Measurements from ENCODE around the gene MAVS.
A peak's percentile ranks its signal among the peaks of the same experiment; 100 is the strongest.
"Not testable (repeated sequence)": the region's sequence is repeated elsewhere in the genome, so short reads cannot be mapped to it uniquely, and the experiment has no call there.

MAVS gene

GRCh38 chr20:3829891-3830290 is 16.7 kb upstream of the MAVS start:
- not testable (repeated sequence) for H3K27ac ChIP-seq (ENCODE audit: low read depth, low read length); H3K9ac ChIP-seq (ENCODE audit: low read depth, low read length); H3K27me3 ChIP-seq (ENCODE audit: insufficient read depth, low read length); H3K4me3 ChIP-seq (ENCODE audit: low read length); H3K9me3 ChIP-seq (ENCODE audit: insufficient read depth, low read depth, low read length); H3K36me3 ChIP-seq (ENCODE audit: insufficient read depth, low read length); H3K4me1 ChIP-seq (ENCODE audit: insufficient read depth, low read length)
- WGBS, result 97% methylated on average over 5 of the region's 5 CpGs

- Histone ChIP-seq H3K4me1 (ENCODE audit: insufficient read depth, low read length) (no peaks in the 10 kb centered on the region), H3K27me3 (ENCODE audit: insufficient read depth, low read length) (no peaks in the 10 kb centered on the region), H3K4me3 (ENCODE audit: low read length) (no peak overlapping the region), H3K9me3 (ENCODE audit: insufficient read depth, low read depth, low read length) (no peaks in the 10 kb centered on the region), H3K36me3 (ENCODE audit: insufficient read depth, low read length) (no peaks in the 10 kb centered on the region), H3K9ac (ENCODE audit: low read depth, low read length) (no peak overlapping the region), H3K27ac (ENCODE audit: low read depth, low read length) (no peak overlapping the region)
- 88% methylated on average over 2 of the region's 4 CpGs for WGBS
Measured at GRCh38 chr20:3836132-3836531, 10.5 kb upstream of the MAVS start.

- Histone ChIP-seq H3K9ac (ENCODE audit: low read depth, low read length) (no peak overlapping the region), H3K4me1 (ENCODE audit: insufficient read depth, low read length) (no peaks in the 10 kb centered on the region), H3K36me3 (ENCODE audit: insufficient read depth, low read length) (no peaks in the 10 kb centered on the region), H3K27ac (ENCODE audit: low read depth, low read length) (no peak overlapping the region), H3K4me3 (ENCODE audit: low read length) (no peak overlapping the region), H3K27me3 (ENCODE audit: insufficient read depth, low read length) (no peaks in the 10 kb centered on the region), H3K9me3 (ENCODE audit: insufficient read depth, low read depth, low read length) (no peaks in the 10 kb centered on the region)
- WGBS, result 78% methylated on average over 2 of the region's 3 CpGs
Measured at GRCh38 chr20:3839328-3839727, 7.3 kb upstream of the MAVS start.

- H3K4me1 ChIP-seq (ENCODE audit: insufficient read depth, low read length); H3K9ac ChIP-seq (ENCODE audit: low read depth, low read length); H3K9me3 ChIP-seq (ENCODE audit: insufficient read depth, low read depth, low read length); H3K36me3 ChIP-seq (ENCODE audit: insufficient read depth, low read length); H3K27ac ChIP-seq (ENCODE audit: low read depth, low read length); H3K27me3 ChIP-seq (ENCODE audit: insufficient read depth, low read length); H3K4me3 ChIP-seq (ENCODE audit: low read length): not testable (repeated sequence)
- WGBS, result 91% methylated on average over 7 of the region's 7 CpGs
Measured at GRCh38 chr20:3840201-3840600, 6.4 kb upstream of the MAVS start.

- Histone ChIP-seq H3K9ac (ENCODE audit: low read depth, low read length) (no peak overlapping the region), H3K36me3 (ENCODE audit: insufficient read depth, low read length) (no peaks in the 10 kb centered on the region), H3K27me3 (ENCODE audit: insufficient read depth, low read length) (no peaks in the 10 kb centered on the region), H3K9me3 (ENCODE audit: insufficient read depth, low read depth, low read length) (no peaks in the 10 kb centered on the region), H3K4me3 (ENCODE audit: low read length) (no peak overlapping the region), H3K27ac (ENCODE audit: low read depth, low read length) (no peak overlapping the region), H3K4me1 (ENCODE audit: insufficient read depth, low read length) (no peaks in the 10 kb centered on the region)
- WGBS, result 90% methylated on average over 7 of the region's 7 CpGs
Measured at GRCh38 chr20:3842348-3842930, 4.2 kb upstream of the MAVS start.

GRCh38 chr20:3843490-3843889 is 3.1 kb upstream of the MAVS start:
- Histone ChIP-seq H3K27me3 (ENCODE audit: insufficient read depth, low read length) (no peaks in the 10 kb centered on the region), H3K9me3 (ENCODE audit: insufficient read depth, low read depth, low read length) (no peaks in the 10 kb centered on the region), H3K27ac (ENCODE audit: low read depth, low read length) (no peak overlapping the region), H3K9ac (ENCODE audit: low read depth, low read length) (no peak overlapping the region), H3K4me1 (ENCODE audit: insufficient read depth, low read length) (no peaks in the 10 kb centered on the region), H3K4me3 (ENCODE audit: low read length) (no peak overlapping the region), H3K36me3 (ENCODE audit: insufficient read depth, low read length) (no peaks in the 10 kb centered on the region)
- WGBS, result 77% methylated on average over 5 of the region's 5 CpGs

GRCh38 chr20:3843990-3844619 is 2.5 kb upstream of the MAVS start:
- H3K4me3 ChIP-seq (ENCODE audit: low read length); H3K4me1 ChIP-seq (ENCODE audit: insufficient read depth, low read length); H3K36me3 ChIP-seq (ENCODE audit: insufficient read depth, low read length); H3K27ac ChIP-seq (ENCODE audit: low read depth, low read length); H3K27me3 ChIP-seq (ENCODE audit: insufficient read depth, low read length); H3K9me3 ChIP-seq (ENCODE audit: insufficient read depth, low read depth, low read length); H3K9ac ChIP-seq (ENCODE audit: low read depth, low read length): not testable (repeated sequence)
- WGBS, result 96% methylated on average over 9 of the region's 9 CpGs

GRCh38 chr20:3846378-3846739 is 275 bp upstream of the MAVS start:
- no peaks in the 10 kb centered on the region for H3K36me3 ChIP-seq (ENCODE audit: insufficient read depth, low read length)
- peak overlapping the region; percentile 64; the same call in 1 of the 2 replicates for H3K27ac ChIP-seq (ENCODE audit: low read depth, low read length)
- H3K9ac ChIP-seq (ENCODE audit: low read depth, low read length), result peak overlapping the region; percentile 87
- H3K27me3 ChIP-seq (ENCODE audit: insufficient read depth, low read length), result no peaks in the 10 kb centered on the region
- WGBS, result 1% methylated on average over 20 of the region's 22 CpGs
- no peaks in the 10 kb centered on the region for H3K4me1 ChIP-seq (ENCODE audit: insufficient read depth, low read length)
- peak overlapping the region; percentile 98 for H3K4me3 ChIP-seq (ENCODE audit: low read length)
- H3K9me3 ChIP-seq (ENCODE audit: insufficient read depth, low read depth, low read length), result no peaks in the 10 kb centered on the region

- Histone ChIP-seq H3K4me1 (ENCODE audit: insufficient read depth, low read length) (no peaks in the 10 kb centered on the region), H3K27me3 (ENCODE audit: insufficient read depth, low read length) (no peaks in the 10 kb centered on the region), H3K4me3 (ENCODE audit: low read length) (peak overlapping the region; percentile 98), H3K27ac (ENCODE audit: low read depth, low read length) (no peak overlapping the region), H3K9me3 (ENCODE audit: insufficient read depth, low read depth, low read length) (no peaks in the 10 kb centered on the region), H3K36me3 (ENCODE audit: insufficient read depth, low read length) (no peaks in the 10 kb centered on the region), H3K9ac (ENCODE audit: low read depth, low read length) (peak overlapping the region; percentile 87)
- WGBS, result 48% methylated on average over 8 of the region's 8 CpGs
Measured at GRCh38 chr20:3847429-3847940, 851 bp downstream of the MAVS start.

GRCh38 chr20:3848565-3848964 is 1.9 kb downstream of the MAVS start:
- no peak overlapping the region for H3K9ac ChIP-seq (ENCODE audit: low read depth, low read length)
- 93% methylated on average over 1 of the region's 1 CpG for WGBS
- no peaks in the 10 kb centered on the region for H3K36me3 ChIP-seq (ENCODE audit: insufficient read depth, low read length)
- no peaks in the 10 kb centered on the region for H3K9me3 ChIP-seq (ENCODE audit: insufficient read depth, low read depth, low read length)
- H3K4me3 ChIP-seq (ENCODE audit: low read length), result no peak overlapping the region
- H3K27me3 ChIP-seq (ENCODE audit: insufficient read depth, low read length), result no peaks in the 10 kb centered on the region
- H3K4me1 ChIP-seq (ENCODE audit: insufficient read depth, low read length), result no peaks in the 10 kb centered on the region
- no peak overlapping the region for H3K27ac ChIP-seq (ENCODE audit: low read depth, low read length)

GRCh38 chr20:3854462-3854871 is 7.8 kb downstream of the MAVS start:
- no peak overlapping the region for H3K4me3 ChIP-seq (ENCODE audit: low read length)
- WGBS, result 87% methylated on average over 4 of the region's 4 CpGs
- no peaks in the 10 kb centered on the region for H3K9me3 ChIP-seq (ENCODE audit: insufficient read depth, low read depth, low read length)
- H3K4me1 ChIP-seq (ENCODE audit: insufficient read depth, low read length), result no peaks in the 10 kb centered on the region
- peaks cover 24% of the 10 kb centered on the region for H3K36me3 ChIP-seq (ENCODE audit: insufficient read depth, low read length)
- H3K27ac ChIP-seq (ENCODE audit: low read depth, low read length), result no peak overlapping the region
- no peak overlapping the region for H3K9ac ChIP-seq (ENCODE audit: low read depth, low read length)
- no peaks in the 10 kb centered on the region for H3K27me3 ChIP-seq (ENCODE audit: insufficient read depth, low read length)

GRCh38 chr20:3857405-3857804 is 10.8 kb downstream of the MAVS start:
- Histone ChIP-seq H3K27me3 (ENCODE audit: insufficient read depth, low read length) (no peaks in the 10 kb centered on the region), H3K4me1 (ENCODE audit: insufficient read depth, low read length) (no peaks in the 10 kb centered on the region), H3K9ac (ENCODE audit: low read depth, low read length) (no peak overlapping the region), H3K27ac (ENCODE audit: low read depth, low read length) (no peak overlapping the region), H3K36me3 (ENCODE audit: insufficient read depth, low read length) (peaks cover 39% of the 10 kb centered on the region), H3K4me3 (ENCODE audit: low read length) (no peak overlapping the region), H3K9me3 (ENCODE audit: insufficient read depth, low read depth, low read length) (no peaks in the 10 kb centered on the region)
- 93% methylated on average over 14 of the region's 14 CpGs for WGBS

Measured in HUES64 (cell line).